ENCODE results near the gene PAQR7. TPM values are rescaled to one million over a fixed set of nuclear protein-coding genes. Genes with fewer than 3 reads are reported as not detected.

PAQR7 gene
- total RNA-seq, 1 experiment from 2014 or later: 6.7 TPM

DNA sequence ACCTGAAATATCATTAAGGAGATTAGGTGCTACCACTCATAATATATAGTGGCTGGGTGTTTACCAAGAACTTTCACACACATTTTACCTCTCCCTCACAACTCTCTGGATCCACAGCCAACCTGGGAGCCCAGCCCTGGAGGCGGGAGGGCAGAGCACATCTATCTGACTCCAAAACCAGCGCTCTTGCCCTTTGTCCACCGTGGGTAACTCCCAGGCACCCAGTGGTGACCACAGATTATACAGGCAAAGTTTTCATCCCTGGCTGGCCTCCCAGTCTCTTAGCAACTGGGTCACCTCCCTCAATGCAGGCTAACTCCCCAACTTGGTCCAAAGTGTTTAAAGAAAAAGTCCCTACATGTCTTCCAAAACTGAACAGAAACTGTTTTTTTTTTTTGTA lies 2.4 kb downstream of the PAQR7 start:
- H3K27ac Mint-ChIP-seq: no peak overlapping the region
- peak; percentile 11 for DNase-seq (ENCODE audit: low spot score)
- no peak for ATAC-seq
- ChIA-PET POLR2A (no interaction called here), CTCF (no interaction called here)
- no peak overlapping the region for H3K4me3 Mint-ChIP-seq
- peaks cover 19% of the 10 kb centered on the region for H3K27me3 Mint-ChIP-seq (ENCODE audit: low read depth)
- no peaks in the 10 kb centered on the region for H3K36me3 Mint-ChIP-seq
- TF ChIP-seq FOXJ3 (CRISPR knock-in tag; IDR thresholded peaks at IDR 0.05; ENCODE audit: borderline replicate concordance) (no peak), EMX1 (CRISPR knock-in tag; IDR thresholded peaks at IDR 0.05) (no peak), ZNF396 (CRISPR knock-in tag; IDR thresholded peaks at IDR 0.05; ENCODE audit: borderline replicate concordance) (no peak)
- TF ChIP-seq, protein P1, sequence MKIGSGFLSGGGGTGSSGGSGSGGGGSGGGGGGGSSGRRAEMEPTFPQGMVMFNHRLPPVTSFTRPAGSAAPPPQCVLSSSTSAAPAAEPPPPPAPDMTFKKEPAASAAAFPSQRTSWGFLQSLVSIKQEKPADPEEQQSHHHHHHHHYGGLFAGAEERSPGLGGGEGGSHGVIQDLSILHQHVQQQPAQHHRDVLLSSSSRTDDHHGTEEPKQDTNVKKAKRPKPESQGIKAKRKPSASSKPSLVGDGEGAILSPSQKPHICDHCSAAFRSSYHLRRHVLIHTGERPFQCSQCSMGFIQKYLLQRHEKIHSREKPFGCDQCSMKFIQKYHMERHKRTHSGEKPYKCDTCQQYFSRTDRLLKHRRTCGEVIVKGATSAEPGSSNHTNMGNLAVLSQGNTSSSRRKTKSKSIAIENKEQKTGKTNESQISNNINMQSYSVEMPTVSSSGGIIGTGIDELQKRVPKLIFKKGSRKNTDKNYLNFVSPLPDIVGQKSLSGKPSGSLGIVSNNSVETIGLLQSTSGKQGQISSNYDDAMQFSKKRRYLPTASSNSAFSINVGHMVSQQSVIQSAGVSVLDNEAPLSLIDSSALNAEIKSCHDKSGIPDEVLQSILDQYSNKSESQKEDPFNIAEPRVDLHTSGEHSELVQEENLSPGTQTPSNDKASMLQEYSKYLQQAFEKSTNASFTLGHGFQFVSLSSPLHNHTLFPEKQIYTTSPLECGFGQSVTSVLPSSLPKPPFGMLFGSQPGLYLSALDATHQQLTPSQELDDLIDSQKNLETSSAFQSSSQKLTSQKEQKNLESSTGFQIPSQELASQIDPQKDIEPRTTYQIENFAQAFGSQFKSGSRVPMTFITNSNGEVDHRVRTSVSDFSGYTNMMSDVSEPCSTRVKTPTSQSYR (CRISPR knock-in tag; IDR thresholded peaks at IDR 0.05): no peak
- no peaks in the 10 kb centered on the region for H3K9me3 Mint-ChIP-seq
- peaks cover 25% of the 10 kb centered on the region for H3K4me1 Mint-ChIP-seq

DNA sequence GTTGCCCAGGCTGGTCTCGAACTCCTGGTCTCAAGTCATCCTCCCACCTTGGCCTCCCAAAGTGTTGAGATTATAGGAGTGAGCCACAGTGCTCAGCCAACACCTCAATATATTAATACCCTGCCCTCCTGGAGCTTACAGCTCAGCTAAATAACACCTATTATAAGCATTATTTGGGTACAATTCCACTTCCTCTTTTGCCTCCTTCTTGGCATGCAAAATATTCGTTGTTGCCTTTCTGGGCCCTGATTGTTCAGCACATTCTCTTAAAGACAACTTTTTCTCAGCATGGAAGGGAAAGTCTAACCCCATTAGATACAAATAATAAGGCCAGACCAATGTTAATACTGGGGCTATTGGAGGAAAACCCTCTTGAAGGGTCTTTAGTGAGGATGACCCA lies 2.8 kb downstream of the PAQR7 start:
- ChIA-PET POLR2A (no interaction called here), CTCF (no interaction called here)
- DNase-seq (ENCODE audit: low spot score) (no peak), ATAC-seq (no peak)
- H3K4me3 Mint-ChIP-seq: no peak overlapping the region
- peaks cover 29% of the 10 kb centered on the region for H3K4me1 Mint-ChIP-seq
- no peaks in the 10 kb centered on the region for H3K36me3 Mint-ChIP-seq
- H3K27me3 Mint-ChIP-seq (ENCODE audit: low read depth): peaks cover 16% of the 10 kb centered on the region
- no peak overlapping the region for H3K27ac Mint-ChIP-seq
- no peak for TF ChIP-seq NFATC4 (CRISPR knock-in tag; IDR thresholded peaks at IDR 0.05)
- TF ChIP-seq, protein P2, sequence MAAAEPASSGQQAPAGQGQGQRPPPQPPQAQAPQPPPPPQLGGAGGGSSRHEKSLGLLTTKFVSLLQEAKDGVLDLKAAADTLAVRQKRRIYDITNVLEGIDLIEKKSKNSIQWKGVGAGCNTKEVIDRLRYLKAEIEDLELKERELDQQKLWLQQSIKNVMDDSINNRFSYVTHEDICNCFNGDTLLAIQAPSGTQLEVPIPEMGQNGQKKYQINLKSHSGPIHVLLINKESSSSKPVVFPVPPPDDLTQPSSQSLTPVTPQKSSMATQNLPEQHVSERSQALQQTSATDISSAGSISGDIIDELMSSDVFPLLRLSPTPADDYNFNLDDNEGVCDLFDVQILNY (CRISPR knock-in tag; IDR thresholded peaks at IDR 0.05): no peak
- no peak for TF ChIP-seq NR1H2 (CRISPR knock-in tag; IDR thresholded peaks at IDR 0.05)
- TF ChIP-seq, protein P3, sequence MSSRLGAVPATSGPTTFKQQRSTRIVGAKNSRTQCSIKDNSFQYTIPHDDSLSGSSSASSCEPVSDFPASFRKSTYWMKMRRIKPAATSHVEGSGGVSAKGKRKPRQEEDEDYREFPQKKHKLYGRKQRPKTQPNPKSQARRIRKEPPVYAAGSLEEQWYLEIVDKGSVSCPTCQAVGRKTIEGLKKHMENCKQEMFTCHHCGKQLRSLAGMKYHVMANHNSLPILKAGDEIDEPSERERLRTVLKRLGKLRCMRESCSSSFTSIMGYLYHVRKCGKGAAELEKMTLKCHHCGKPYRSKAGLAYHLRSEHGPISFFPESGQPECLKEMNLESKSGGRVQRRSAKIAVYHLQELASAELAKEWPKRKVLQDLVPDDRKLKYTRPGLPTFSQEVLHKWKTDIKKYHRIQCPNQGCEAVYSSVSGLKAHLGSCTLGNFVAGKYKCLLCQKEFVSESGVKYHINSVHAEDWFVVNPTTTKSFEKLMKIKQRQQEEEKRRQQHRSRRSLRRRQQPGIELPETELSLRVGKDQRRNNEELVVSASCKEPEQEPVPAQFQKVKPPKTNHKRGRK (CRISPR knock-in tag; IDR thresholded peaks at IDR 0.05; ENCODE audit: borderline replicate concordance): no peak
- no peak for TF ChIP-seq JAZF1 (CRISPR knock-in tag; IDR thresholded peaks at IDR 0.05)
- TF ChIP-seq, protein P4, sequence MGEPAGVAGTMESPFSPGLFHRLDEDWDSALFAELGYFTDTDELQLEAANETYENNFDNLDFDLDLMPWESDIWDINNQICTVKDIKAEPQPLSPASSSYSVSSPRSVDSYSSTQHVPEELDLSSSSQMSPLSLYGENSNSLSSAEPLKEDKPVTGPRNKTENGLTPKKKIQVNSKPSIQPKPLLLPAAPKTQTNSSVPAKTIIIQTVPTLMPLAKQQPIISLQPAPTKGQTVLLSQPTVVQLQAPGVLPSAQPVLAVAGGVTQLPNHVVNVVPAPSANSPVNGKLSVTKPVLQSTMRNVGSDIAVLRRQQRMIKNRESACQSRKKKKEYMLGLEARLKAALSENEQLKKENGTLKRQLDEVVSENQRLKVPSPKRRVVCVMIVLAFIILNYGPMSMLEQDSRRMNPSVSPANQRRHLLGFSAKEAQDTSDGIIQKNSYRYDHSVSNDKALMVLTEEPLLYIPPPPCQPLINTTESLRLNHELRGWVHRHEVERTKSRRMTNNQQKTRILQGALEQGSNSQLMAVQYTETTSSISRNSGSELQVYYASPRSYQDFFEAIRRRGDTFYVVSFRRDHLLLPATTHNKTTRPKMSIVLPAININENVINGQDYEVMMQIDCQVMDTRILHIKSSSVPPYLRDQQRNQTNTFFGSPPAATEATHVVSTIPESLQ (CRISPR knock-in tag; IDR thresholded peaks at IDR 0.05): no peak
- no peak for TF ChIP-seq EMX1 (CRISPR knock-in tag; IDR thresholded peaks at IDR 0.05)
- TF ChIP-seq, protein P5, sequence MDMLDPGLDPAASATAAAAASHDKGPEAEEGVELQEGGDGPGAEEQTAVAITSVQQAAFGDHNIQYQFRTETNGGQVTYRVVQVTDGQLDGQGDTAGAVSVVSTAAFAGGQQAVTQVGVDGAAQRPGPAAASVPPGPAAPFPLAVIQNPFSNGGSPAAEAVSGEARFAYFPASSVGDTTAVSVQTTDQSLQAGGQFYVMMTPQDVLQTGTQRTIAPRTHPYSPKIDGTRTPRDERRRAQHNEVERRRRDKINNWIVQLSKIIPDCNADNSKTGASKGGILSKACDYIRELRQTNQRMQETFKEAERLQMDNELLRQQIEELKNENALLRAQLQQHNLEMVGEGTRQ (CRISPR knock-in tag; IDR thresholded peaks at IDR 0.05): no peak
- no peak for TF ChIP-seq HMGA2 (CRISPR knock-in tag; IDR thresholded peaks at IDR 0.05)
- no peak for TF ChIP-seq NR3C1 (CRISPR knock-in tag; conservative IDR thresholded peaks at IDR 0.05; ENCODE audit: low read depth)
- no peak for TF ChIP-seq TEAD4 (CRISPR knock-in tag; IDR thresholded peaks at IDR 0.05)
- TF ChIP-seq NR2C2 (CRISPR knock-in tag; IDR thresholded peaks at IDR 0.05): no peak
- TF ChIP-seq, protein P6, sequence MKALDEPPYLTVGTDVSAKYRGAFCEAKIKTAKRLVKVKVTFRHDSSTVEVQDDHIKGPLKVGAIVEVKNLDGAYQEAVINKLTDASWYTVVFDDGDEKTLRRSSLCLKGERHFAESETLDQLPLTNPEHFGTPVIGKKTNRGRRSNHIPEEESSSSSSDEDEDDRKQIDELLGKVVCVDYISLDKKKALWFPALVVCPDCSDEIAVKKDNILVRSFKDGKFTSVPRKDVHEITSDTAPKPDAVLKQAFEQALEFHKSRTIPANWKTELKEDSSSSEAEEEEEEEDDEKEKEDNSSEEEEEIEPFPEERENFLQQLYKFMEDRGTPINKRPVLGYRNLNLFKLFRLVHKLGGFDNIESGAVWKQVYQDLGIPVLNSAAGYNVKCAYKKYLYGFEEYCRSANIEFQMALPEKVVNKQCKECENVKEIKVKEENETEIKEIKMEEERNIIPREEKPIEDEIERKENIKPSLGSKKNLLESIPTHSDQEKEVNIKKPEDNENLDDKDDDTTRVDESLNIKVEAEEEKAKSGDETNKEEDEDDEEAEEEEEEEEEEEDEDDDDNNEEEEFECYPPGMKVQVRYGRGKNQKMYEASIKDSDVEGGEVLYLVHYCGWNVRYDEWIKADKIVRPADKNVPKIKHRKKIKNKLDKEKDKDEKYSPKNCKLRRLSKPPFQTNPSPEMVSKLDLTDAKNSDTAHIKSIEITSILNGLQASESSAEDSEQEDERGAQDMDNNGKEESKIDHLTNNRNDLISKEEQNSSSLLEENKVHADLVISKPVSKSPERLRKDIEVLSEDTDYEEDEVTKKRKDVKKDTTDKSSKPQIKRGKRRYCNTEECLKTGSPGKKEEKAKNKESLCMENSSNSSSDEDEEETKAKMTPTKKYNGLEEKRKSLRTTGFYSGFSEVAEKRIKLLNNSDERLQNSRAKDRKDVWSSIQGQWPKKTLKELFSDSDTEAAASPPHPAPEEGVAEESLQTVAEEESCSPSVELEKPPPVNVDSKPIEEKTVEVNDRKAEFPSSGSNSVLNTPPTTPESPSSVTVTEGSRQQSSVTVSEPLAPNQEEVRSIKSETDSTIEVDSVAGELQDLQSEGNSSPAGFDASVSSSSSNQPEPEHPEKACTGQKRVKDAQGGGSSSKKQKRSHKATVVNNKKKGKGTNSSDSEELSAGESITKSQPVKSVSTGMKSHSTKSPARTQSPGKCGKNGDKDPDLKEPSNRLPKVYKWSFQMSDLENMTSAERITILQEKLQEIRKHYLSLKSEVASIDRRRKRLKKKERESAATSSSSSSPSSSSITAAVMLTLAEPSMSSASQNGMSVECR (CRISPR knock-in tag; IDR thresholded peaks at IDR 0.05; ENCODE audit: borderline replicate concordance): no peak
- TF ChIP-seq PRRX2 (CRISPR knock-in tag; IDR thresholded peaks at IDR 0.05): no peak
- no peaks in the 10 kb centered on the region for H3K9me3 Mint-ChIP-seq

All from WTC11 (cell line).